ENCODE data around the gene ASTN1. TPM values are rescaled to one million over a fixed set of nuclear protein-coding genes. Genes with fewer than 3 reads are reported as not detected.
A peak's percentile ranks its signal among the peaks of the same experiment; 100 is the strongest.

ASTN1 gene
- total and polyA plus RNA-seq, 9 of the 15 experiments (the other 6 are each of a cell fraction or from before 2014, with no cell fraction given), result 0.05 to 0.22 (median 0.18) TPM

DNA sequence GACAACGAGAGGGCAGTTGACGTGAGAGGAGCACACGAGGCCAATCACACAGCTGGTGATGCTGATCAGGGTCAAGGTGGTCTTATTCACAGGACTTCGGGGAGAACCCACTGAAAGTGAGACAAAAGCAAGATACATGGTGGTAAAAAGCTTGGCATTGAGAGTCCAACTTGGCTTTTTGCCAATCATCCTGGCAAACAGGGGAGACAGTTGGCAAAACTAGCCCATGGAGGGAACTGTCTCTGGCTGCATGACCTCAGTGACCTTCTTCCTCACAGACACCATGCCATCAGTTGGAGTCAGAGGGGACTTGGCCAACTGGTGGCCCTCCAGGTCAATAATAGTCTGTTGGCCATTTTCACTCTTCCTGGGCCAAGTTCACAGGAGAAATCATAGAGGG is 139.9 kb downstream of the ASTN1 start:
- H2AFZ ChIP-seq (ENCODE audit: low read depth, low read length), result no peak overlapping the region

GRCh38 chr1:177023726-177024125 is 140.8 kb downstream of the ASTN1 start:
- Histone ChIP-seq H3K9ac (ENCODE audit: insufficient read depth in 1 of 2, low read depth in 2 of 2, low read length in 2 of 2) (no peak overlapping the region), H4K20me1 (replicated peaks; ENCODE audit: control insufficient read depth, insufficient read depth, low read length) (no peaks in the 10 kb centered on the region), H2AFZ (ENCODE audit: low read depth, low read length) (no peak overlapping the region), H3K4me1 (replicated peaks in 1 of 2; ENCODE audit: control insufficient read depth in 2 of 2, insufficient read depth in 2 of 2, low read length in 2 of 2) (no peaks in the 10 kb centered on the region), H3K27ac (ENCODE audit: extremely low read depth, low read depth, low read length) (no peak overlapping the region), H3K27me3 (ENCODE audit: control insufficient read depth in 2 of 2, insufficient read depth in 2 of 2, low read length in 2 of 2) (peaks cover 0 to 3% of the 10 kb centered on the region in 2 experiments; a peak in 1 of 5 replicates), H3K4me2 (ENCODE audit: insufficient read depth, low read length) (no peak overlapping the region), H3K4me3 (no peak overlapping the region), H3K9me1 (ENCODE audit: control insufficient read depth, insufficient read depth, low read length) (no peaks in the 10 kb centered on the region), H3K9me3 (replicated peaks; ENCODE audit: control insufficient read depth, insufficient read depth, low read depth, low read length) (no peaks in the 10 kb centered on the region), H3K79me2 (ENCODE audit: control insufficient read depth, insufficient read depth, low read length) (no peaks in the 10 kb centered on the region), H3K36me3 (ENCODE audit: control insufficient read depth, insufficient read depth, low read length) (no peaks in the 10 kb centered on the region)
- no peak for DNase-seq (ENCODE audit: extremely low read depth in 1 of 4, low spot score in 3 of 4)
- intact Hi-C loops (cut with micrococcal nuclease), result no loop called here
- ChIA-PET POLR2A (no interaction called here), CTCF (ENCODE audit: low intra/inter-chr PET ratio) (no interaction called here)
- no peak for ATAC-seq
- 0% methylated on average over 3 of the region's 3 CpGs for WGBS (ENCODE audit: insufficient coverage, low coverage, missing lambda C conversion rate)
- no TSS peak for BruUV-seq (replicated peaks)
- in situ Hi-C loops (cut with MboI), result no loop called here
- FAIRE-seq, result no peak
- TF ChIP-seq FOXP1 (CRISPR knock-in tag; IDR thresholded peaks at IDR 0.05), result no peak
- TF ChIP-seq ATF2 (CRISPR knock-in tag; IDR thresholded peaks at IDR 0.05), result no peak
- TF ChIP-seq JUN (IDR thresholded peaks at IDR 0.05; ENCODE audit: borderline replicate concordance, low read depth, low read length), result no peak
- no peak for TF ChIP-seq JUN (CRISPR knock-in tag; IDR thresholded peaks at IDR 0.05; ENCODE audit: borderline replicate concordance)
- TF ChIP-seq, protein P1, sequence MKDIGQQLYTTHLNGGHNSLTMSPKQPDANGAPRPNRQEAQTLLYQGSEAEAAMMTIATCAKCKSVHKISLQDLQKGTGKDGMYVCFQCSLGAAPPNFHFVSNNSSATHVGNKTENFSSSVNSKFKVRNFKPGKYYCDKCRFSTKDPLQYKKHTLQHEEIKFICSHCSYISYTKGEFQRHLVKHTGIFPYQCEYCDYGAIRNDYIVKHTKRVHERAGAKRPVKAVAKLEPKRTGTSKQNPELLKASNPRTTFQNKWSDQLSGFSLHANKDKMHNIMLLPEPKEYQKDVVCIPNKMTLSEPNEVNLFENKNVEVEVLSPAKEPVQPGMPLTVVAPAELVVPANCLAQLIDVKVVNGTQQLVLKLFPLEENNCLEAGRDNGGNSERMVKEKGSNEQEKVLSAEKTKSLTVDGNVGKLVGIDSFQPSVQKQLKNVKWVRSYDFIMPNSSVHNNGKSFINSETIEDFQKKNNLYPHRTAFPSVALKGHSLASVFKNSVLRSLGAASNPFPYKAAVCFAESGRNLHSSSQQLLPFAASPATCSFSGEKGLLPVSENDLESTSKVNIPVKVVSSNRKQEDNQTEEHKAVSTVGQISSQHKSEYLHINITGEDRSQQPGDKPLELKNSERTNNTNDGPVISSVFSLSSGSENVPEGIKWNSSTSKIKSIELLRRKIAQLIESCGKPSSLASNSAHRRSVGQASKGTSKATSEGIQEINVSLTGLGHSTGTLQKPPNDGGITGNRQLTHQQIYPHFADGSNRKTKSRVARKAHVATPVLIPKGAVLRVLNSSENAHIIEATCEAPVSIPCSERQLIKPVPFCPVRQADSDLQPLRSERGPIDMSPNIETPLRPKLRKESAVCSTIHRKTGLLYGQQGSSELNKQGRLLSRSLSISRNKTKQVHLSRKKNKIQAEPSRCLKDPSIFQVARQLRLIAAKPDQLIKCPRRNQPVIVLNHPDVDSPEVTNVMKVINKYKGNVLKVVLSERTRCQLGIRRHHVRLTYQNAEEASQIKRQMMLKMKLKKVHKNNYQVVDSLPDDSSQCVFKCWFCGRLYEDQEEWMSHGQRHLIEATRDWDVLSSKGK (CRISPR knock-in tag; IDR thresholded peaks at IDR 0.05), result no peak
- TF ChIP-seq ARID2 (IDR thresholded peaks at IDR 0.05), result no peak
- no peak for TF ChIP-seq ZNF174 (CRISPR knock-in tag; IDR thresholded peaks at IDR 0.05)
- no peak for TF ChIP-seq CHD2 (IDR thresholded peaks at IDR 0.05; ENCODE audit: low read depth, low read length)

More for the DNA sequence above, 139.9 kb downstream of the ASTN1 start:
- no TSS peak for BruUV-seq (replicated peaks)
- Histone ChIP-seq H3K36me3 (ENCODE audit: control insufficient read depth, insufficient read depth, low read length) (no peaks in the 10 kb centered on the region), H3K4me1 (replicated peaks in 1 of 2; ENCODE audit: control insufficient read depth in 2 of 2, insufficient read depth in 2 of 2, low read length in 2 of 2) (no peaks in the 10 kb centered on the region), H3K9me3 (replicated peaks; ENCODE audit: control insufficient read depth, insufficient read depth, low read depth, low read length) (no peaks in the 10 kb centered on the region), H3K79me2 (ENCODE audit: control insufficient read depth, insufficient read depth, low read length) (no peaks in the 10 kb centered on the region), H4K20me1 (replicated peaks; ENCODE audit: control insufficient read depth, insufficient read depth, low read length) (no peaks in the 10 kb centered on the region), H3K27ac (ENCODE audit: extremely low read depth, low read depth, low read length) (no peak overlapping the region), H3K9me1 (ENCODE audit: control insufficient read depth, insufficient read depth, low read length) (no peaks in the 10 kb centered on the region), H3K9ac (ENCODE audit: insufficient read depth in 1 of 2, low read depth in 2 of 2, low read length in 2 of 2) (no peak overlapping the region), H3K27me3 (ENCODE audit: control insufficient read depth in 2 of 2, insufficient read depth in 2 of 2, low read length in 2 of 2) (peaks cover 0 to 3% of the 10 kb centered on the region in 2 experiments; a peak in 1 of 5 replicates), H3K4me3 (no peak overlapping the region), H3K4me2 (ENCODE audit: insufficient read depth, low read length) (no peak overlapping the region)
- in situ Hi-C loops (cut with MboI) (no loop called here), intact Hi-C loops (cut with micrococcal nuclease) (no loop called here)
- TF ChIP-seq NFE2L1 (tag; IDR thresholded peaks at IDR 0.05; ENCODE audit: borderline replicate concordance, low read depth), result no peak
- peak; percentile 64 for TF ChIP-seq NFIC (IDR thresholded peaks at IDR 0.05)
- DNase-seq (ENCODE audit: extremely low read depth in 1 of 4, low spot score in 3 of 4) (no peak), ATAC-seq (no peak), FAIRE-seq (no peak)
- WGBS (ENCODE audit: insufficient coverage, low coverage, missing lambda C conversion rate), result 0% methylated on average over 4 of the region's 4 CpGs
- ChIA-PET CTCF (ENCODE audit: low intra/inter-chr PET ratio) (no interaction called here), POLR2A (interaction anchor here (0.7 kb wide), 1 partner anchor 53 kb away, joined by 4 read pairs; no protein-coding TSS in a partner anchor)

All from K562 (cell line).